Neuronal stem cell (in vitro differentiated cells): ENCODE results near the gene LOXHD1.

Experiments used
- DNase-seq: peaks from one replicate; pipeline ENCODE4 v3.0.0-alpha.2; 2013; ENCODE audit warnings: low spot score
- H2AFZ ChIP-seq: one replicate; pipeline ENCODE4 v1.6.1; 2013; ENCODE audit warnings: mild to moderate bottlenecking, low read length, inconsistent platforms
- H2AK5ac ChIP-seq: 2 replicates; pipeline ENCODE4 v1.6.1; 2013; ENCODE audit warnings: low read depth, mild to moderate bottlenecking, inconsistent platforms, low read length, moderate library complexity, mixed read lengths
- H2BK120ac ChIP-seq: 2 replicates; pipeline ENCODE4 v1.6.1; 2013; ENCODE audit warnings: low read depth, mild to moderate bottlenecking, inconsistent platforms, low read length, moderate library complexity, mixed read lengths
- H2BK12ac ChIP-seq: one replicate; pipeline ENCODE4 v1.6.1; 2013; ENCODE audit warnings: low read length, inconsistent platforms
- H2BK15ac ChIP-seq: 2 replicates; pipeline ENCODE4 v1.6.1; 2013; ENCODE audit warnings: mild to moderate bottlenecking, low read length, inconsistent platforms, mixed read lengths
- H2BK5ac ChIP-seq: one replicate; pipeline ENCODE4 v1.6.1; 2013; ENCODE audit warnings: inconsistent platforms, mild to moderate bottlenecking, low read length, moderate library complexity
- H3K14ac ChIP-seq: one replicate; pipeline ENCODE4 v1.6.1; 2013; ENCODE audit warnings: low read length, inconsistent platforms
- H3K18ac ChIP-seq: 2 replicates; pipeline ENCODE4 v1.6.1; 2013; ENCODE audit warnings: low read length, inconsistent platforms
- H3K23ac ChIP-seq: 2 replicates; pipeline ENCODE4 v1.6.1; 2013; ENCODE audit warnings: low read depth, mild to moderate bottlenecking, mixed read lengths, low read length, inconsistent platforms; ENCODE audit not compliant: poor library complexity
- H3K27ac ChIP-seq: replicated peaks from 3 replicates; pipeline ENCODE4 v1.5.1; 2013; ENCODE audit warnings: low read length, inconsistent platforms
- H3K27me3 ChIP-seq, 3 experiments: 2 replicates each; pipeline ENCODE4 v1.6.1; 2013; ENCODE audit warnings: low read length in 3 of 3, mild to moderate bottlenecking in 2 of 3, inconsistent platforms in 1 of 3, low read depth in 1 of 3, mixed read lengths in 1 of 3, moderate library complexity in 1 of 3; ENCODE audit not compliant: control insufficient read depth in 3 of 3, insufficient read depth in 3 of 3
- H3K36me3 ChIP-seq, 2 donors: replicated peaks in 1 of 2; 2 replicates each; pipeline ENCODE4 v1.6.1; 2013; ENCODE audit warnings: low read length in 2 of 2; ENCODE audit not compliant: control insufficient read depth in 2 of 2, insufficient read depth in 2 of 2
- H3K4ac ChIP-seq: 2 replicates; pipeline ENCODE4 v1.6.1; 2013; ENCODE audit warnings: inconsistent platforms, mild to moderate bottlenecking, low read length, moderate library complexity
- H3K4me1 ChIP-seq, 2 donors: 1 replicate in 1 of 2; 2 replicates in 1 of 2; pipeline ENCODE4 v1.6.1; 2013; ENCODE audit warnings: low read length in 2 of 2, low read depth in 1 of 2; ENCODE audit not compliant: control insufficient read depth in 2 of 2, insufficient read depth in 1 of 2
- H3K4me2 ChIP-seq: one replicate; pipeline ENCODE4 v1.6.1; 2013; ENCODE audit warnings: mild to moderate bottlenecking, low read length, inconsistent platforms; ENCODE audit not compliant: insufficient read depth, poor library complexity, severe bottlenecking
- H3K4me3 ChIP-seq, 2 donors: 2 replicates each; pipeline ENCODE4 v1.5.1; 2013; ENCODE audit warnings: low read length in 2 of 2, mild to moderate bottlenecking in 2 of 2, inconsistent platforms in 1 of 2, moderate library complexity in 1 of 2
- H3K79me1 ChIP-seq: one replicate; pipeline ENCODE4 v1.6.1; 2013; ENCODE audit warnings: low read depth, mild to moderate bottlenecking, inconsistent platforms, low read length, moderate library complexity
- H3K9ac ChIP-seq: one replicate; pipeline ENCODE4 v1.6.1; 2013; ENCODE audit warnings: mild to moderate bottlenecking, low read depth, low read length, inconsistent platforms; ENCODE audit not compliant: poor library complexity
- H3K9me3 ChIP-seq, 2 donors: replicated peaks in 1 of 2; 2 replicates each; pipeline versions ENCODE3 to v1.6.1; 2013; ENCODE audit warnings: low read length in 2 of 2, mild to moderate bottlenecking in 2 of 2, inconsistent platforms in 1 of 2, low read depth in 1 of 2, mixed read lengths in 1 of 2, moderate library complexity in 1 of 2; ENCODE audit not compliant: control insufficient read depth in 2 of 2, insufficient read depth in 1 of 2
- H4K8ac ChIP-seq: one replicate; pipeline ENCODE4 v1.6.1; 2013; ENCODE audit warnings: low read depth, mild to moderate bottlenecking, inconsistent platforms, low read length, moderate library complexity
- H4K91ac ChIP-seq: one replicate; pipeline ENCODE4 v1.6.1; 2013; ENCODE audit warnings: low read length, low read depth, mild to moderate bottlenecking, inconsistent platforms; ENCODE audit not compliant: poor library complexity
- WGBS, 2 donors: extraction: QIAGEN DNeasy Blood & Tissue Kit; methylation state at CpG; one replicate each; pipeline ENCODE4 v1.1.7; 2013; ENCODE audit warnings: missing lambda C conversion rate in 2 of 2, mixed read lengths in 1 of 2; ENCODE audit not compliant: insufficient read length in 2 of 2, insufficient replicate concordance in 1 of 2; ENCODE audit errors: extremely low coverage in 2 of 2; 5-methylcytosine and 5-hydroxymethylcytosine counted together

LOXHD1 gene

DNA sequence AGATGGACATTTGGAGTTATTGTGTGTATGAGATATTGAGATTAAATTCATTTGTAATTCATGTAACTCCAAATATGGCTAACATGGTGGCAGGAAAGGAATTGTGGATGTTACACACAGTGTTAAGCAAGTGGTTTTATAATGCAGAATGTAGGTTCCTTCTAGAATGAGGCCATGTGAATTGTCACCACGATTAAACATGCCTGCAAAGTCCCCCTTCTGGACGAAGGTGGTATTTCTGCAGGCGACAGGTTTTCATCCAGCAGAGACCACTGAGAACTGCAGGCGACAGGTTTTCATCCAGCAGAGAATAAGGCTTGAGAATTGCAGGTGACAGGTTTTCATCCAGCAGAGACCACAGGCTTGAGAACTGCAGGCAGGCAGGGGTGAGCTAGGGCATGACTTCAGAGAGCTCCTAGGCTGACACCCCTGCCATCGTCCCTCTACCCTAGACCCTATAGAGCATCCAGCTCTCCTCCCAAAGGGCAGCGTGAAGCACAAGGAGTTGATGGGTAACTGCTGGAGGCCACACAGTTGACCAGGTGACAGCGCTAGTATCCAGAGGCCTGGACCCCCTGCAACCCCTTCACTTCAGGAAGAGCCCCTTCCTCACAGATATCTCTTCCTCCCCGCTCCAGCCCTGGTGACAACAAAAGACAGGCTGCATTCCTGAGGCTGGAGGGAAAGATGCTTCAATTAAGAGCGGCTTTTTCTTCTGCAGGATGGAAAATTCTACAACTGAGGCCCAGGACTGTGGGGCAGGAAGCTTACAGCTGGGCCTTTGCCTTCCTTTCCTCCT is 175.8 kb downstream of the LOXHD1 start:
- peaks cover 0 to 22% (median 2%) of the 10 kb centered on the region in 3 experiments for H3K27me3 ChIP-seq
- no peak overlapping the region for H4K91ac ChIP-seq
- H2BK15ac ChIP-seq: no peak overlapping the region
- H2BK120ac ChIP-seq: no peak overlapping the region
- no peak overlapping the region for H2BK5ac ChIP-seq
- no peak overlapping the region for H4K8ac ChIP-seq
- H3K27ac ChIP-seq: peak overlapping the region; percentile 64
- H3K4me3 ChIP-seq: no peak overlapping the region
- H3K4ac ChIP-seq: no peak overlapping the region
- peaks cover 4 to 7% of the 10 kb centered on the region in 2 donors for H3K9me3 ChIP-seq
- no peak overlapping the region for H3K9ac ChIP-seq
- no peak overlapping the region for H3K4me2 ChIP-seq
- no peaks in the 10 kb centered on the region for H3K36me3 ChIP-seq
- H2AFZ ChIP-seq: peak overlapping the region; percentile 38
- H3K14ac ChIP-seq: peak overlapping the region; percentile 0
- H2AK5ac ChIP-seq: no peak overlapping the region
- H3K4me1 ChIP-seq: peaks cover 11 to 18% of the 10 kb centered on the region in 2 donors
- H3K18ac ChIP-seq: peak overlapping the region; percentile 83
- no peak overlapping the region for H3K23ac ChIP-seq
- H2BK12ac ChIP-seq: no peak overlapping the region
- DNase-seq: peak; percentile 56
- no peaks in the 10 kb centered on the region for H3K79me1 ChIP-seq
- no CpG with 5 or more reads among the region's 9 CpGs for WGBS, 2 donors

DNA sequence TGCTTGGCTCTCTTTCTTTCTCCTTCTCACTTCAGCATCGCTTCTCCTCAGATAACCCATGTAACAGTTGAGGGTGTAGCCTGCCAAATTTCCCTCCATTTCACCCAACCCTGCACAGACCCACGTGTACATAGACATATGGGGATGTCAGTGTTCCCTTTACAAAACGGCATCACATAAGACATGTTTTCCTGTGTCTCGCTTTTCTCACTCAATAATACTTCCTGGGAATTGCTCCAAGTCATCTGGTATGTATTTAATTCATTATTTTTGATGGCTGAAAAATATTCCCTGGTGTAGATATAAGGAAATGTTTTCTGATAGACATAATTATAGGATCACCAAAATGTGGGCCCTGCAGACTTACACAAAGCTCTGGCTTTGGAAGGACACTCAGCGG is 176.8 kb downstream of the LOXHD1 start:
- Histone ChIP-seq H3K14ac (no peak overlapping the region), H2AK5ac (no peak overlapping the region), H3K18ac (no peak overlapping the region), H3K36me3 (no peaks in the 10 kb centered on the region), H3K9ac (no peak overlapping the region), H3K27me3 (peaks cover 0 to 12% (median 2%) of the 10 kb centered on the region in 3 experiments), H2AFZ (no peak overlapping the region), H3K23ac (no peak overlapping the region), H3K4me3 (no peak overlapping the region), H4K8ac (no peak overlapping the region), H3K4ac (no peak overlapping the region), H3K27ac (no peak overlapping the region), H2BK12ac (no peak overlapping the region), H2BK15ac (no peak overlapping the region), H2BK120ac (no peak overlapping the region), H4K91ac (no peak overlapping the region), H3K79me1 (no peaks in the 10 kb centered on the region), H3K4me2 (no peak overlapping the region), H3K4me1 (peaks cover 14 to 19% of the 10 kb centered on the region in 2 donors), H2BK5ac (no peak overlapping the region), H3K9me3 (peaks cover 5 to 7% of the 10 kb centered on the region in 2 donors)
- WGBS, 2 donors: no CpG with 5 or more reads among the region's 5 CpGs
- no peak for DNase-seq

DNA sequence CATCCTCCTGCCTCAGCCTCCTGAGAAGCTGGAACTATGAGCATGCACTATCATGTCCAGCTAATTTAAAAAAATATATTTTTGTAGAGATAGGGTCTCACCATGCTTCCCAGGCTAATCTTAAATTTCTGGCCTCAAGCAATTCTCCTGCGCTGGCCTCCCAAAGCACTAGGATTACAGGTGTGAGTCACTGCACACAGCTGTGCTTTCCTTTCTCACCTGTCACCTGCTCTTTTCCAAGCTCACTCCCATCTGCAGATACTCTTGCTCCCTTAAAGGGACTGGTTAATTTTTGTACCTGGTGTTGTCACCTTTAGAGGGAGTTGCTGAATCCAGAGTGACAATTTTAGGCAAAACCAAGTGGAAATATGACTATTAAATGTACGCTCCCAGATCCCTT is 178.2 kb downstream of the LOXHD1 start:
- no peak for DNase-seq
- Histone ChIP-seq H3K14ac (no peak overlapping the region), H2AK5ac (no peak overlapping the region), H3K27ac (no peak overlapping the region), H3K4me1 (peaks cover 15 to 23% of the 10 kb centered on the region in 2 donors), H4K91ac (no peak overlapping the region), H2AFZ (no peak overlapping the region), H3K36me3 (no peaks in the 10 kb centered on the region), H3K9ac (no peak overlapping the region), H3K4me2 (no peak overlapping the region), H3K4me3 (no peak overlapping the region), H2BK5ac (no peak overlapping the region), H3K18ac (no peak overlapping the region), H3K27me3 (peaks cover 0 to 12% (median 2%) of the 10 kb centered on the region in 3 experiments), H2BK15ac (no peak overlapping the region), H2BK120ac (no peak overlapping the region), H3K4ac (no peak overlapping the region), H3K23ac (no peak overlapping the region), H3K9me3 (peaks cover 7% of the 10 kb centered on the region in 2 donors), H3K79me1 (no peaks in the 10 kb centered on the region), H2BK12ac (no peak overlapping the region), H4K8ac (no peak overlapping the region)
- no CpG with 5 or more reads among the region's 2 CpGs for WGBS, 2 donors

GRCh38 chr18:46477425-46478011 is 179.5 kb downstream of the LOXHD1 start:
- no peak for DNase-seq
- Histone ChIP-seq H2BK120ac (no peak overlapping the region), H2BK15ac (no peak overlapping the region), H2AK5ac (peak overlapping the region; percentile 91), H3K4me3 (no peak overlapping the region), H3K23ac (peak overlapping the region; percentile 59), H3K36me3 (no peaks in the 10 kb centered on the region), H2BK12ac (peak overlapping the region; percentile 88), H3K18ac (peak overlapping the region; percentile 71), H3K27ac (no peak overlapping the region), H4K91ac (no peak overlapping the region), H3K27me3 (peaks cover 0 to 16% (median 2%) of the 10 kb centered on the region in 3 experiments), H3K4ac (no peak overlapping the region), H4K8ac (no peak overlapping the region), H3K14ac (peak overlapping the region; percentile 14), H2AFZ (no peak overlapping the region), H3K9me3 (peaks cover 6 to 7% of the 10 kb centered on the region in 2 donors), H3K9ac (peak overlapping the region; percentile 24), H3K79me1 (no peaks in the 10 kb centered on the region), H3K4me1 (peaks cover 15 to 23% of the 10 kb centered on the region in 2 donors), H2BK5ac (no peak overlapping the region), H3K4me2 (no peak overlapping the region)
- WGBS, 2 donors: no CpG with 5 or more reads among the region's 21 CpGs
